ENCODE data around the gene RHOT2. TPM values are rescaled to one million over a fixed set of nuclear protein-coding genes. Genes with fewer than 3 reads are reported as not detected.
"Not testable (repeated sequence)": the region's sequence is repeated elsewhere in the genome, so short reads cannot be mapped to it uniquely, and the experiment has no call there.

RHOT2 gene
- total RNA-seq, 4 donors from 2014 or later = 49.7 to 81.8 (median 57.6) TPM

- no peak for DNase-seq
- TF ChIP-seq POLR2A (IDR thresholded peaks at IDR 0.05) = no peak
- no peak for TF ChIP-seq CTCF (IDR thresholded peaks at IDR 0.05)
Observed at GRCh38 chr16:686459-687260, 18.7 kb downstream of the RHOT2 start.

GRCh38 chr16:687499-687898 is 19.6 kb downstream of the RHOT2 start:
- Histone ChIP-seq H3K4me1 (peaks cover 27 to 43% of the 10 kb centered on the region in 2 donors), H3K27ac (no peak overlapping the region), H3K36me3 (peaks cover 8 to 11% of the 10 kb centered on the region in 2 donors), H3K9me3 (no peaks in the 10 kb centered on the region), H3K27me3 (no peaks in the 10 kb centered on the region), H3K4me3 (replicated peaks in 1 of 3) (no peak overlapping the region)
- no peak for DNase-seq
- 91 to 95% methylated on average over 16 to 19 of the region's 19 CpGs for WGBS, 2 donors
- intact Hi-C loops (cut with DNase I) = no loop called here
- TF ChIP-seq POLR2A (IDR thresholded peaks at IDR 0.05) (no peak), CTCF (IDR thresholded peaks at IDR 0.05) (no peak)

More at GRCh38 chr16:686459-687260, 18.7 kb downstream of the RHOT2 start:
- WGBS, 2 donors = 94 to 96% methylated on average over 24 to 44 of the region's 51 CpGs
- H3K27ac ChIP-seq = no peak overlapping the region
- H3K36me3 ChIP-seq = peaks cover 16 to 20% of the 10 kb centered on the region in 2 donors
- H3K4me3 ChIP-seq (replicated peaks in 1 of 3) = no peak overlapping the region
- H3K9me3 ChIP-seq = no peaks in the 10 kb centered on the region
- intact Hi-C loops (cut with DNase I) = no loop called here
- no peaks in the 10 kb centered on the region for H3K27me3 ChIP-seq
- H3K4me1 ChIP-seq = peaks cover 27 to 51% of the 10 kb centered on the region in 2 donors

- TF ChIP-seq POLR2A (IDR thresholded peaks at IDR 0.05) = no peak
- TF ChIP-seq CTCF (IDR thresholded peaks at IDR 0.05) = no peak
- intact Hi-C loops (cut with DNase I) = no loop called here
- peak overlapping the region in 2 of 3 donors; percentile 64 to 65 for H3K27ac ChIP-seq
- peaks cover 21 to 36% of the 10 kb centered on the region in 2 donors for H3K4me1 ChIP-seq
- DNase-seq = no peak
- WGBS, 2 donors = 87 to 91% methylated on average over 22 of the region's 26 CpGs
- no peaks in the 10 kb centered on the region for H3K27me3 ChIP-seq
- peaks cover 4 to 7% of the 10 kb centered on the region in 2 donors for H3K36me3 ChIP-seq
- peak overlapping the region; percentile 26 to 92 (median 84) for H3K4me3 ChIP-seq (replicated peaks in 1 of 3)
- H3K9me3 ChIP-seq = no peaks in the 10 kb centered on the region
Observed at GRCh38 chr16:689175-689897, 21.4 kb downstream of the RHOT2 start.

- DNase-seq; H3K9me3 ChIP-seq; H3K27me3 ChIP-seq; H3K36me3 ChIP-seq; H3K27ac ChIP-seq; intact Hi-C loops (cut with DNase I); H3K4me3 ChIP-seq (replicated peaks in 1 of 3): not testable (repeated sequence)
- 88 to 90% methylated on average over 16 of the region's 16 CpGs for WGBS, 2 donors
- peaks cover 28 to 40% of the 10 kb centered on the region in 2 donors for H3K4me1 ChIP-seq
Observed at GRCh38 chr16:691242-691641, 23.3 kb downstream of the RHOT2 start.

- no peaks in the 10 kb centered on the region for H3K9me3 ChIP-seq
- no peak overlapping the region for H3K4me3 ChIP-seq (replicated peaks in 1 of 3)
- no peak overlapping the region for H3K27ac ChIP-seq
- peaks cover 28 to 41% of the 10 kb centered on the region in 2 donors for H3K4me1 ChIP-seq
- intact Hi-C loops (cut with DNase I) = no loop called here
- no peaks in the 10 kb centered on the region for H3K36me3 ChIP-seq
- DNase-seq = no peak
- 64 to 72% methylated on average over 10 of the region's 10 CpGs for WGBS, 2 donors
- H3K27me3 ChIP-seq = no peaks in the 10 kb centered on the region
- TF ChIP-seq POLR2A (IDR thresholded peaks at IDR 0.05) = no peak
- no peak for TF ChIP-seq CTCF (IDR thresholded peaks at IDR 0.05)
Observed at GRCh38 chr16:692356-693108, 24.6 kb downstream of the RHOT2 start.
